K562 (cell line): ENCODE results near the gene SERINC5. TPM values are rescaled to one million over a fixed set of nuclear protein-coding genes. Genes with fewer than 3 reads are reported as not detected.

ENCODE experiments used
- ATF4 ChIP-seq: fragments of 450-650 bp; formaldehyde crosslinking; IDR thresholded peaks from 2 replicates; pipeline ENCODE4 v1.4.0; 2022; ENCODE audit warnings: mild to moderate bottlenecking, moderate library complexity
- CBFA2T3 ChIP-seq: fragments of 450-650 bp; IDR thresholded peaks from 2 replicates; pipeline ENCODE4 v1.6.1; 2017
- CHD2 ChIP-seq: IDR thresholded peaks from 2 replicates; pipeline ENCODE4 v1.6.1; 2011; ENCODE audit warnings: low read depth, low read length
- DNMT1 ChIP-seq: fragments of 450-650 bp; IDR thresholded peaks from 2 replicates; pipeline ENCODE4 v1.6.1; 2016; ENCODE audit warnings: antibody characterized with exemption, mild to moderate bottlenecking
- E2F5 ChIP-seq: sonication (generic); formaldehyde crosslinking; IDR thresholded peaks from 2 replicates; pipeline ENCODE4 v1.8.0; 2022; ENCODE audit warnings: mild to moderate bottlenecking, missing genetic modification reagents
- MBD1 ChIP-seq: fragments of 250-450 bp; sonication (Bioruptor Pico); IDR thresholded peaks from 2 replicates; pipeline ENCODE4 v1.8.0; 2022; ENCODE audit warnings: inconsistent platforms
- RBFOX2 ChIP-seq: fragments of 200-400 bp; formaldehyde crosslinking; IDR thresholded peaks from 2 replicates; pipeline ENCODE4 v1.6.1; 2017; ENCODE audit warnings: low read depth, mild to moderate bottlenecking, low read length, moderate library complexity
- SMAD2 ChIP-seq: fragments of 150-350 bp; IDR thresholded peaks from 2 replicates; pipeline ENCODE4 v1.6.1; 2014; ENCODE audit warnings: low read depth, mild to moderate bottlenecking, low read length
- ZNF217 ChIP-seq: sonication (generic); formaldehyde crosslinking; IDR thresholded peaks from 2 replicates; pipeline ENCODE4 v1.8.0; 2022; ENCODE audit warnings: mild to moderate bottlenecking, missing genetic modification reagents
- ZNF695 ChIP-seq: fragments of 450-650 bp; formaldehyde crosslinking; IDR thresholded peaks from 2 replicates; pipeline ENCODE4 v1.4.0; 2020; ENCODE audit warnings: mild to moderate bottlenecking, moderate library complexity
- polyA plus RNA-seq, 8 experiments: library from polyadenylated mRNA; depleted of rRNA in 4 of 8; stranded (reverse) in 5 of 8; unstranded in 3 of 8; fragments of >200 nt; fragmentation: Nextera tagmentation in 2 of 8; fragmentation: Illumina TruSeq in 1 of 8; extraction: Ambion mirVana in 2 of 8; extraction: Trizol in 1 of 8; gene quantifications; 2 replicates each; pipeline versions ENCODE4 v1.2.1 to v1.2.3, GENCODE V29; 2011 to 2014; ENCODE audit warnings: inconsistent platforms in 1 of 8, missing spikeins in 1 of 8
- total RNA-seq, 7 experiments: library from RNA; depleted of rRNA in 6 of 7; stranded (reverse); fragments of >200 nt in 6 of 7; fragmentation: Illumina TruSeq in 2 of 7; extraction: Trizol in 2 of 7; gene quantifications; 2 replicates each; pipeline versions ENCODE4 v1.2.1 to v1.2.3, GENCODE V29; 2011 to 2021; ENCODE audit warnings: low replicate concordance in 1 of 7

Gene SERINC5
- total and polyA plus RNA-seq, 9 of the 15 experiments (the other 6 are each of a cell fraction or from before 2014, with no cell fraction given): 1.4 to 7.9 (median 3.7) TPM

GRCh38 chr5:80282054-80282453 is 26.2 kb upstream of the SERINC5 start (continued):
- TF ChIP-seq MBD1 (no peak), CHD2 (no peak), ATF4 (CRISPR knock-in tag) (no peak), SMAD2 (no peak), ZNF695 (CRISPR knock-in tag) (no peak), RBFOX2 (no peak), ZNF217 (CRISPR knock-in tag) (no peak), DNMT1 (no peak), E2F5 (CRISPR knock-in tag) (no peak), CBFA2T3 (no peak)
